ENCODE data around the gene RNF32. TPM values are rescaled to one million over a fixed set of nuclear protein-coding genes. Genes with fewer than 3 reads are reported as not detected.
"Not testable (repeated sequence)": the region's sequence is repeated elsewhere in the genome, so short reads cannot be mapped to it uniquely, and the experiment has no call there.

RNF32 gene
- total RNA-seq, 1 donor from 2014 or later = 0.30 TPM

GRCh38 chr7:156611014-156612010 is 29.3 kb upstream of the RNF32 start:
- intact Hi-C loops (cut with DNase I) = no loop called here
- no peak for ATAC-seq
- no peak for DNase-seq (ENCODE audit: missing footprints)

- DNase-seq (ENCODE audit: missing footprints) (no peak), ATAC-seq (no peak)
- intact Hi-C loops (cut with DNase I) = no loop called here
Measured at GRCh38 chr7:156612930-156613329, 27.6 kb upstream of the RNF32 start.

GRCh38 chr7:156614434-156615264 is 25.9 kb upstream of the RNF32 start:
- DNase-seq (ENCODE audit: missing footprints) (no peak), ATAC-seq (no peak)
- intact Hi-C loops (cut with DNase I) = no loop called here

GRCh38 chr7:156616269-156617202 is 24.0 kb upstream of the RNF32 start:
- ATAC-seq = no peak
- intact Hi-C loops (cut with DNase I) = no loop called here
- DNase-seq (ENCODE audit: missing footprints) = no peak

GRCh38 chr7:156617215-156617614 is 23.4 kb upstream of the RNF32 start:
- no peak for DNase-seq (ENCODE audit: missing footprints)
- intact Hi-C loops (cut with DNase I) = no loop called here
- no peak for ATAC-seq

- DNase-seq (ENCODE audit: missing footprints) = no peak
- ATAC-seq = no peak
- intact Hi-C loops (cut with DNase I) = no loop called here
Measured at GRCh38 chr7:156618078-156618779, 22.3 kb upstream of the RNF32 start.

- no peak for DNase-seq (ENCODE audit: missing footprints)
- intact Hi-C loops (cut with DNase I) = no loop called here
- no peak for ATAC-seq
Measured at GRCh38 chr7:156618780-156619367, 21.7 kb upstream of the RNF32 start.

- DNase-seq (ENCODE audit: missing footprints); ATAC-seq; intact Hi-C loops (cut with DNase I): not testable (repeated sequence)
Measured at GRCh38 chr7:156619488-156620290, 20.9 kb upstream of the RNF32 start.

- ATAC-seq (no peak), DNase-seq (ENCODE audit: missing footprints) (no peak)
- intact Hi-C loops (cut with DNase I) = no loop called here
Measured at GRCh38 chr7:156620291-156620675, 20.3 kb upstream of the RNF32 start.

- ATAC-seq (no peak), DNase-seq (ENCODE audit: missing footprints) (no peak)
- intact Hi-C loops (cut with DNase I) = no loop called here
Measured at GRCh38 chr7:156621652-156622051, 18.9 kb upstream of the RNF32 start.

- no peak for ATAC-seq
- no peak for DNase-seq (ENCODE audit: missing footprints)
- intact Hi-C loops (cut with DNase I) = no loop called here
Measured at GRCh38 chr7:156625580-156625979, 15.0 kb upstream of the RNF32 start.

- intact Hi-C loops (cut with DNase I) = no loop called here
- DNase-seq (ENCODE audit: missing footprints) (no peak), ATAC-seq (no peak)
Measured at GRCh38 chr7:156626220-156626895, 14.2 kb upstream of the RNF32 start.

- ATAC-seq = no peak
- no peak for DNase-seq (ENCODE audit: missing footprints)
- intact Hi-C loops (cut with DNase I) = no loop called here
Measured at GRCh38 chr7:156628562-156628961, 12.0 kb upstream of the RNF32 start.

GRCh38 chr7:156629873-156630272 is 10.7 kb upstream of the RNF32 start:
- ATAC-seq (no peak), DNase-seq (ENCODE audit: missing footprints) (no peak)
- intact Hi-C loops (cut with DNase I) = no loop called here

- no peak for ATAC-seq
- no peak for DNase-seq (ENCODE audit: missing footprints)
- intact Hi-C loops (cut with DNase I) = no loop called here
Measured at GRCh38 chr7:156634117-156634516, 6.5 kb upstream of the RNF32 start.

- ATAC-seq (no peak), DNase-seq (ENCODE audit: missing footprints) (no peak)
- intact Hi-C loops (cut with DNase I) = no loop called here
Measured at GRCh38 chr7:156635529-156636385, 4.8 kb upstream of the RNF32 start.

All from Right ventricle myocardium inferior (tissue), 1 donor.